HG03354 (cell line): ENCODE measurements around the gene SPATA16.

ENCODE experiments used
- ATAC-seq: cut with Tn5 transposase; IDR thresholded peaks from one replicate; pipeline ENCODE4 v1.9.1; 2021; ENCODE audit warnings: mild to moderate bottlenecking; ENCODE audit not compliant: unreplicated experiment, poor library complexity, severe bottlenecking

SPATA16 gene

GRCh38 chr3:173013219-173013832, 127.7 kb downstream of the SPATA16 start:
- ATAC-seq: no peak

- no peak for ATAC-seq
Measured at GRCh38 chr3:173009410-173009809, 131.6 kb downstream of the SPATA16 start.

GRCh38 chr3:173008978-173009377, 132.1 kb downstream of the SPATA16 start:
- no peak for ATAC-seq

GRCh38 chr3:173007079-173007723, 133.8 kb downstream of the SPATA16 start:
- ATAC-seq: no peak

- no peak for ATAC-seq
Measured at GRCh38 chr3:173006006-173006405, 135.0 kb downstream of the SPATA16 start.

GRCh38 chr3:173004681-173005080, 136.4 kb downstream of the SPATA16 start:
- no peak for ATAC-seq

- no peak for ATAC-seq
Measured at GRCh38 chr3:173003956-173004355, 137.1 kb downstream of the SPATA16 start.

GRCh38 chr3:173003471-173003870, 137.6 kb downstream of the SPATA16 start:
- no peak for ATAC-seq

GRCh38 chr3:173001622-173002021, 139.4 kb downstream of the SPATA16 start:
- no peak for ATAC-seq

GRCh38 chr3:173000553-173000952, 140.5 kb downstream of the SPATA16 start:
- no peak for ATAC-seq

GRCh38 chr3:172993412-172993811, 147.6 kb downstream of the SPATA16 start:
- ATAC-seq: no peak

GRCh38 chr3:172991424-172991996, 149.5 kb downstream of the SPATA16 start:
- ATAC-seq: no peak

GRCh38 chr3:172989373-172989772, 151.7 kb downstream of the SPATA16 start:
- no peak for ATAC-seq

- ATAC-seq: no peak
Measured at GRCh38 chr3:172987273-172987672, 153.8 kb downstream of the SPATA16 start.

GRCh38 chr3:172984914-172985313, 156.1 kb downstream of the SPATA16 start:
- no peak for ATAC-seq

GRCh38 chr3:172982736-172983364, 158.2 kb downstream of the SPATA16 start:
- no peak for ATAC-seq

GRCh38 chr3:172981407-172981983, 159.5 kb downstream of the SPATA16 start:
- no peak for ATAC-seq

GRCh38 chr3:172980849-172981248, 160.2 kb downstream of the SPATA16 start:
- ATAC-seq: no peak

- ATAC-seq: no peak
Measured at GRCh38 chr3:172977696-172978095, 163.3 kb downstream of the SPATA16 start.

GRCh38 chr3:172974969-172975368, 166.1 kb downstream of the SPATA16 start:
- ATAC-seq: no peak

- ATAC-seq: no peak
Measured at GRCh38 chr3:172973799-172974198, 167.2 kb downstream of the SPATA16 start.
